GM23338 (cell line): ENCODE results near the gene LIX1L. TPM values are rescaled to one million over a fixed set of nuclear protein-coding genes. Genes with fewer than 3 reads are reported as not detected.

Source experiments
- ATAC-seq: fragments of 200-7000 bp; cut with Tn5 transposase; 3 replicates; pipeline ENCODE4 v1.9.1; 2020
- DNase-seq: peaks from one replicate; pipeline ENCODE4 v3.0.0-alpha.2; 2015; ENCODE audit warnings: low spot score
- H2AFZ ChIP-seq: fragments of 200-600 bp; sonication (generic); 2 replicates; pipeline ENCODE4 v1.8.0; 2016; ENCODE audit warnings: antibody characterized with exemption, mild to moderate bottlenecking, moderate library complexity
- H3F3A ChIP-seq: fragments of 200-600 bp; sonication (generic); replicated peaks from 2 replicates; pipeline ENCODE4 v1.8.0; 2017; ENCODE audit warnings: antibody characterized with exemption, mixed run types, low read depth
- H3K27ac ChIP-seq: fragments of 200-600 bp; sonication (generic); 2 replicates; pipeline ENCODE4 v1.6.1; 2016; ENCODE audit warnings: low read depth
- H3K27me3 ChIP-seq: fragments of 200-600 bp; sonication (generic); 2 replicates; pipeline ENCODE4 v1.8.0; 2016; ENCODE audit warnings: mild to moderate bottlenecking, mixed run types, moderate library complexity; ENCODE audit not compliant: insufficient read depth
- H3K36me3 ChIP-seq: fragments of 200-600 bp; sonication (generic); 2 replicates; pipeline ENCODE4 v1.8.0; 2016; ENCODE audit warnings: mild to moderate bottlenecking; ENCODE audit not compliant: insufficient read depth
- H3K4me1 ChIP-seq: fragments of 200-600 bp; sonication (generic); 2 replicates; pipeline ENCODE4 v1.8.0; 2016; ENCODE audit warnings: mild to moderate bottlenecking, moderate library complexity; ENCODE audit not compliant: insufficient read depth
- H3K4me2 ChIP-seq: fragments of 200-600 bp; sonication (generic); 2 replicates; pipeline ENCODE4 v1.7.1; 2017; ENCODE audit warnings: mixed run types
- H3K4me3 ChIP-seq: fragments of 200-600 bp; sonication (generic); 2 replicates; pipeline ENCODE4 v1.6.1; 2016; ENCODE audit warnings: mixed run types
- H3K79me2 ChIP-seq: fragments of 200-600 bp; sonication (generic); replicated peaks from 2 replicates; pipeline ENCODE4 v1.8.0; 2017; ENCODE audit warnings: mild to moderate bottlenecking; ENCODE audit not compliant: insufficient read depth
- H3K9me2 ChIP-seq: fragments of 200-600 bp; sonication (generic); 2 replicates; pipeline ENCODE4 v1.8.0; 2017; ENCODE audit not compliant: insufficient read depth
- H4K20me1 ChIP-seq: fragments of 200-600 bp; sonication (generic); replicated peaks from 2 replicates; pipeline ENCODE4 v1.8.0; 2017; ENCODE audit warnings: mild to moderate bottlenecking; ENCODE audit not compliant: insufficient read depth
- H3K27ac Mint-ChIP-seq: 2 replicates; pipeline ENCODE4 v1.8.0; 2020; ENCODE audit warnings: inconsistent platforms, mild to moderate bottlenecking, moderate library complexity, mixed read lengths
- H3K27me3 Mint-ChIP-seq: 3 replicates; pipeline ENCODE4 v1.8.0; 2022; ENCODE audit warnings: low read depth, mild to moderate bottlenecking, moderate library complexity, mixed read lengths, inconsistent platforms; ENCODE audit not compliant: insufficient read depth, poor library complexity
- H3K36me3 Mint-ChIP-seq: 3 replicates; pipeline ENCODE4 v1.8.0; 2021; ENCODE audit warnings: low read depth, mild to moderate bottlenecking, inconsistent platforms, moderate library complexity, mixed read lengths
- H3K4me1 Mint-ChIP-seq: 3 replicates; pipeline ENCODE4 v1.8.0; 2020; ENCODE audit warnings: mild to moderate bottlenecking, inconsistent platforms, mixed read lengths
- H3K4me3 Mint-ChIP-seq: 3 replicates; pipeline ENCODE4 v1.8.0; 2021; ENCODE audit warnings: moderate library complexity, mild to moderate bottlenecking, inconsistent platforms, mixed read lengths
- H3K9me3 Mint-ChIP-seq: 3 replicates; pipeline ENCODE4 v1.8.0; 2020; ENCODE audit warnings: moderate library complexity, mild to moderate bottlenecking, inconsistent platforms, mixed read lengths
- CTCF ChIP-seq, 2 experiments: fragments of 200-600 bp in 1 of 2; sonication (generic) in 1 of 2; conservative IDR thresholded peaks; 2 replicates each; pipeline versions ENCODE4 v1.5.1 to v1.6.1; 2016 to 2017; ENCODE audit warnings: antibody characterized with exemption in 2 of 2, low read depth in 2 of 2, mild to moderate bottlenecking in 2 of 2, moderate library complexity in 1 of 2
- ETS1 ChIP-seq: IDR thresholded peaks from 2 replicates; pipeline ENCODE4 v1.6.1; 2016; ENCODE audit warnings: antibody characterized with exemption
- EZH2 ChIP-seq: fragments of 200-600 bp; sonication (generic); IDR thresholded peaks from one replicate; pipeline ENCODE4 v1.8.0; 2017; ENCODE audit warnings: antibody characterized with exemption, mild to moderate bottlenecking, low read depth; ENCODE audit not compliant: unreplicated experiment
- EZH2phosphoT487 ChIP-seq: fragments of 200-600 bp; sonication (generic); IDR thresholded peaks from one replicate; pipeline ENCODE4 v1.8.1; 2018; ENCODE audit warnings: antibody characterized with exemption; ENCODE audit not compliant: unreplicated experiment
- JUNB ChIP-seq: IDR thresholded peaks from one replicate; pipeline ENCODE4 v1.6.1; 2016; ENCODE audit warnings: antibody characterized with exemption; ENCODE audit not compliant: unreplicated experiment
- POLR2AphosphoS5 ChIP-seq: IDR thresholded peaks from 2 replicates; pipeline ENCODE4 v1.6.1; 2016; ENCODE audit warnings: antibody characterized with exemption, low read depth
- REST ChIP-seq: IDR thresholded peaks from one replicate; pipeline ENCODE4 v1.6.1; 2018; ENCODE audit warnings: antibody characterized with exemption; ENCODE audit not compliant: unreplicated experiment
- STAT1 ChIP-seq: IDR thresholded peaks from one replicate; pipeline ENCODE4 v1.6.1; 2016; ENCODE audit warnings: antibody characterized with exemption; ENCODE audit not compliant: unreplicated experiment
- ZNF114 ChIP-seq: fragments of 250-450 bp; sonication (Bioruptor Pico); IDR thresholded peaks from 2 replicates; pipeline ENCODE4 v1.5.0; 2020; ENCODE audit warnings: mild to moderate bottlenecking, moderate library complexity
- ZNF331 ChIP-seq: fragments of 250-450 bp; sonication (Bioruptor Pico); IDR thresholded peaks from 2 replicates; pipeline ENCODE4 v1.5.0; 2020; ENCODE audit warnings: low read depth, mild to moderate bottlenecking, moderate library complexity
- ZNF462 ChIP-seq: fragments of 250-450 bp; sonication (Bioruptor Pico); IDR thresholded peaks from 2 replicates; pipeline ENCODE4 v1.5.0; 2020; ENCODE audit warnings: mild to moderate bottlenecking, moderate library complexity
- polyA plus RNA-seq: library from polyadenylated mRNA; unstranded; fragments of >200 nt; fragmentation: Nextera tagmentation; extraction: Ambion mirVana; gene quantifications from 2 replicates; pipeline ENCODE4 v1.2.1, GENCODE V29; 2016
- total RNA-seq: library from RNA; depleted of rRNA; stranded (reverse); fragments of >200 nt; shearing (Covaris generic); gene quantifications from 2 replicates; pipeline ENCODE4 v1.2.3, GENCODE V29; 2014

The LIX1L gene
- total and polyA plus RNA-seq, 2 experiments from 2014 or later, result 0.76 to 2.6 TPM

GRCh38 chr1:145889722-145890121 is 68.1 kb downstream of the LIX1L start (continued):
- TF ChIP-seq REST, result no peak

GRCh38 chr1:145887631-145888030 is 70.2 kb downstream of the LIX1L start:
- Mint-ChIP-seq H3K4me1 (peaks cover 26% of the 10 kb centered on the region; the same call in 2 of the 3 replicates), H3K36me3 (no peaks in the 10 kb centered on the region), H3K27ac (no peak overlapping the region), H3K9me3 (no peaks in the 10 kb centered on the region), H3K4me3 (no peak overlapping the region), H3K27me3 (peaks cover 18% of the 10 kb centered on the region)
- Histone ChIP-seq H2AFZ (0 out of 2 replicates have a peak overlapping the region, but pooled peaks have one; percentile 28), H3K9me2 (no peaks in the 10 kb centered on the region), H4K20me1 (no peaks in the 10 kb centered on the region), H3K36me3 (no peaks in the 10 kb centered on the region), H3K4me3 (no peak overlapping the region), H3K4me1 (peaks cover 13% of the 10 kb centered on the region; the same call in 1 of the 2 replicates), H3K27ac (no peak overlapping the region), H3F3A (no peaks in the 10 kb centered on the region), H3K79me2 (no peaks in the 10 kb centered on the region), H3K4me2 (no peak overlapping the region), H3K27me3 (peaks cover 29% of the 10 kb centered on the region)
- DNase-seq (no peak), ATAC-seq (no peak)
- TF ChIP-seq POLR2AphosphoS5, result no peak
- no peak for TF ChIP-seq ZNF114 (CRISPR knock-in tag)
- TF ChIP-seq JUNB, result no peak
- TF ChIP-seq ZNF331 (CRISPR knock-in tag), result no peak
- TF ChIP-seq CTCF (conservative IDR thresholded peaks at IDR 0.05; ENCODE audit: low read depth in 2 of 2), result no peak
- TF ChIP-seq EZH2phosphoT487, result no peak
- TF ChIP-seq EZH2, result no peak
- no peak for TF ChIP-seq ZNF462
- TF ChIP-seq STAT1, result no peak
- TF ChIP-seq ETS1, result no peak
